GM21717 (cell line): ENCODE results near the gene ISYNA1.

Experiments used
- ATAC-seq: cut with Tn5 transposase; IDR thresholded peaks from one replicate; pipeline ENCODE4 v1.9.1; 2021; ENCODE audit warnings: mild to moderate bottlenecking, moderate library complexity; ENCODE audit not compliant: unreplicated experiment

The ISYNA1 gene

DNA sequence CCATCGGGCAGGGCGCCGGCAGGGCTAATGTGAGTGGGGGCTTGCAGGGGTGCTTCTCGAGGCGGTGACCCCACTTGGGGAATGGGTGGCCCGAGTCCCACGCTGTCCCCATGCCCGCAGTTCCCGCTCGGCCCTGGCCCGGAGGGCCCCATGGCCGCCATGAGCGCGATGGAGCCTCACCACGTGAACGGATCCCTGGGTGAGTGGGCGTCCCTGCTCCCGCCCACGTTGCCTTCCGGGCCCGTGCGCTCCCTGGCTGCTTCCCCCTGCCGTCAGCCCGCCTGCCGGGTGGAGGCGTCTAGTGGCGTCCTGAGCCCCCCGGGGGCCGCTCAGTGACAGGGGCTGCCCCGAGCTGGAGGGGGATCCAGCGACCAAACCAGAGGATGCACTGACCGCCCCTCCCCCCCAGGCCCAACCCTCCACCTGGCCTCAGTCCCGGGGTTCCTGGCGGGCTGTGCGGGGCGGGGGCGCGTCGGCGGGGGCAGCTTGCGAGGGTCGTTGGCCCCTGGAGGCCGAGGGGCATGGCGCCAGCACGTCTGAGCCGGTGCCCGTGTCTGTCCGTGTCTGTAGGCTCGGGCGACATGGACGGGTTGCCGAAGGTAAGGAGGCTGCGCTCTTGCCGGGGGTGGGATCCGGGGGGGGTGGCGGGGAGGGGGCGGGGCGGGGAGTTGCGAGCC lies 4.8 kb downstream of the ISYNA1 start:
- ATAC-seq, result no peak

DNA sequence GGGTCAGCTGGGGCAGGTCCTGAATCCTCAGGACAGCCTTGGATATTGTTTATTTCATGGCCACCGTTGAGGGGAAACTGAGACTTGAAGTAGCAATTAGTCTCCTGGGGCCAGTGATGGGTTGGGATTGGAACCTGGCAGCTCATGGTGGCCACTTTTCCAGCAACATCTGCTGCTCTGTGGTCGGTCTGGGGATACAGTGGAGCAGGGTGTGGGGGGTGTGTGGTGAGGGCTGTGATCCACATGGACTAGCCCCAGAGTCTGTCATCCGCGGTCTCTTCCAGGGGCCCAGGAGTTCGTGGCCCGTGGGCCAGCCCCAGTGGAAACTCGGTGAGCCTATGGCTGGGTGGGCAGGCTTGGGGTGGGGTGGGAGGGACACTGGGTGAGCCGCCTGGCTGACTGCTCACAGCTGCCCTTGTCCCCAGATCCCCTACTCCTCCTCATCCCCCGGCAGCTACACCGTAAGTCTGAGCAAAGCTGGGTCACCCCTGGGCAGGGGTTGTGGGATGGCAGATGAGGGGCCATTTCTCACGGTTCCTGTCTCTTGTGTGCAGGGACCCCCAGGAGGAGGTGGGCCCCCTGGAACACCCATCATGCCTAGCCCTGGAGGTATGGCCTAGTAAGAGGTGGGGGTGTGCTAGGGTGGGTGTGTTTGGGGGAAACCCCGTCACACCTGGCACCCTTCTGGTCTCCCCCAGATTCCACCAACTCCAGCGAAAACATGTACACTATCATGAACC lies 5.5 kb downstream of the ISYNA1 start:
- no peak for ATAC-seq

DNA sequence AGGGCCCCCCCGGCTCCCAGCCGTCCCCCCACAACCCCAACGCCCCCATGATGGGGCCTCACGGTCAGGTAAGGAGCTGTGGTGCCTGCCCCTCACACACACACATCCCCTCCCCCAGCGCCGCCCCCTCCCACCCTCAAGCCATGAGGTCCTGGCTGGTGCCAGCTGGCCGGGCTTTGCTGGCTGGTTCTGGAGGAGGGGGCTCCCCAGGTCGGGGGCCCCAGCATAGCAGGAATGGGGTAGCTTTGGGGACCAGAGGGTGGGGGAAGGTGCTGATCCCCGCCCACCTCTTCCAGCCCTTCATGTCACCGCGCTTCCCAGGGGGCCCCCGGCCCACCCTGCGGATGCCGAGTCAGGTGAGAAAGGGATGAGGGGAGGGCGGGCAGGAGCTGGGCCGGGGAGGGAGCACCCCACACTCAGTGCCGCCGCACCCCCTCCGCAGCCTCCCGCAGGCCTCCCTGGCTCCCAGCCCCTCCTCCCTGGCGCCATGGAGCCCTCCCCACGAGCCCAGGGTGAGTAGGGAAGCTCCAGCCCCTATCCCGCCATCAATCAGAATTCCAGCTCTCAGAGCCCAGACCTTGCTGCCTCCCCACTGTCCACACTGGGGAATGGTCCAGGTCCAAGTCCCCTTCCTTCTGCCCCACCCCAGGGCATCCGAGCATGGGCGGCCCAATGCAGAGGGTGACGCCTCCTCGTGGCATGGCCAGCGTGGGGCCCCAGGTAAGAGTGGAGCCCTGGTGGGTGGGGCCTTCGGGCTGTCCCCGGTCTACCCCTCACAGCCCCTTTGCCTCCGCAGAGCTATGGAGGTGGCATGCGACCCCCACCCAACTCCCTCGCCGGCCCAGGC lies 6.4 kb downstream of the ISYNA1 start:
- ATAC-seq, result no peak

DNA sequence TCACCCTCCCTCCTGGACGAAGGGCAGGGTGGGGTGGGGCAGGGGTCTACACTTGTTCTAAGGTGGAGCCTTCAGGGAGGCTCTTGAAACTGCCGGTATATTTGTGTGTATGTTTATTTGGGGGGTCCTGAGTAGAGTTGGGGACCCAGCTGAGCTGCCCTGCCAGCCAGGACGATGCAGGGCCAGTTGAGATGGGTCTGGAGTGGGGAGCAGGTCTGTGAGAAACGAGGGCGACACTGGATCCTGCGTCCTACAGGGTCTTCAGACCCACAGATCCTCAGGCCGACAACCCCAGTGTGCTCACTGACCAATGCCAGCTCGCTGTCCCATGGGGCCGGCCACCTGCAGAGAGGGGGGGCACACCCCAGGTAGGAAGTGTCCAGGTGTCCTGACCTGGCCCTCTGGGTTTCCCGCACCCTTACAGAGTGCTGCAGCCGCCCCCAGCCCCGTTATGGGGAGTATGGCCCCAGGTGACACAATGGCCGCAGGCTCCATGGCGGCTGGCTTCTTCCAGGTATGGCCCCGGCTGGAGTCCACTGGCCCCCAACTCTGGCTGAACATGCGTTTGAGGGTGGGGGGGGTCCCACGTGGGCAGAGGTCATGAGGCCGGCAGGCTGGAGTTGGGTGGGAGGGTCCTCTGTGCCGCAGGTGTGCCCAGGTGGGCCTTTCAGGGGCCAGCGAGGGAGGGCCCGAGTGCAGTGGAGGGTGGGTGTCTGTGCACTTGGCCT lies 7.4 kb downstream of the ISYNA1 start:
- no peak for ATAC-seq

DNA sequence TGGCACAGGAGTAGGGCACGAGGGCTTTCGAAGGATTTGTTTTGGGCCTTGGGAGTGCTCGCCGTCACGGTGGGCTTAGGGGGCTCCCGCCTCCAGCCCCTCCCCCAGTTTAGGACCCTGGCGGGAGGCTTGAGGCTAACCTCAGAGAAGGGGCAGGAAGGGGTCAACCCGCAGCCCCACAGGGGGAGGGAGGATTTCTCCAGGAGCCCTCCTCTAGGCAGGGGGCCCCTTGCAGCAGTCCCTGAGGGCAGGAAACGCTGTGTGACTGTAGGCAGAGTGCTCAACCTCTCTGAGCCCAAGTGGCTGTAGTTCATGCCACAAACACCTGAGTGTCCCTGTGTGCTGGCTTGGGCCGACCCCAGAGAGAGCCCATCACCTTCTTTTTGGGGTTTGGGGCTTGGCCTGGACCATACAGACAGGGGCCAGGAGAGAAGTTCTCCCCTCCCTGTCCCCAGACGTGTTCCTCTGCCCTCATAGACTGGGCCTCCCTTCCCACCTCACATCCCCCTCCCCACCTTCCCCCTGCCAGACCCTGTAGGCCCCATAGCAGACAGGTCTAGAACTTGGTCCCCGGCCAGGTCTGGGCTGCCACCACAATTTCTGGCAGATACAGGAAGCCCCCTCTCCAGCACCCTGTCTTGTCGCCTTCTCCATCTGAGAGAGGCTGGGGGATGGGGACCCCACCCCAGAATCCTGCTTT lies 8.1 kb downstream of the ISYNA1 start:
- no peak for ATAC-seq

DNA sequence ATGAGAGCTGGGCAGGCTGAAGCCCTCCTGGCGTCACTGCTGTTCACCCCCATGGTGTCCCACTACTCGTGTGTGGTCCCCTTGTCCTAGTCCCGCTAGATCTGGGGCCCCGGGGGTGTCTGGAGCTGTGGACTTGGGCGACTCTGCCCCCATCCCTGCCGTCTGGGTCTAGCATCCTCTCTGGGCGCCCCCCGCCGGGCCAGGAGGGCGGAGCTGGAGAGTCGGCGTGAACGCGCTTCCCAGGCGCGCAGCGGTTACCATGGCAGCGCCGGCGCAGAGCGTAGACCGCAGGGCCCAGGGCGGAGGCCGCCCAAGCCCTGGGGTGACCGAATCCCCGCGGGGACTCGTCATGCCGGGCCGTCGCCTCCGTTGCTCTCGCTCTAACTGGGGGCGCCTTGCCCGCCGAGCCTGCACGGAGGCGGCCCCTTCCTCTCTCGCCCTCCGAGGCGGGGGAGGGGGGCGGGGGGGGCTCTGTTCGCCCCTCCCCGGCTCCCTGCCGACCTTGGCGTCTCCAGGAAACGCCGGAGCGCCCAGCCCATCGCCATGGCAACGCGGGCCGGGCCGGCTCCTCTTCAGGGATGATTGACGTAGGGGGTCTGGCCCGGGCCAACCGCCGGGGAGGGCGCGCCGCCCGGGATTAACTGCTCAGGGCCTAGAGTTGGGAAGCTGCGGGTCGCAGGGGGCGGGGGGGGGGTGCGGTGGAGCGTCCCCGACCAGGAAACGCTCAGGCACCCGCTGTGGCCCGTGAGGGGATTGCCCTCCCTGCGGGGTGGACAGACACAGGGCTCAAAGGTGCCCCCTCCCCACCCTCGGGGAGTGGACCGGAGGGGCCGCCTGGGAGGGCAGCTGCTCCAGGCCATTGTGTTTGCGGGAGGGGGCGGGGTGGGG lies 8.9 kb downstream of the ISYNA1 start:
- peak; percentile 39 for ATAC-seq

DNA sequence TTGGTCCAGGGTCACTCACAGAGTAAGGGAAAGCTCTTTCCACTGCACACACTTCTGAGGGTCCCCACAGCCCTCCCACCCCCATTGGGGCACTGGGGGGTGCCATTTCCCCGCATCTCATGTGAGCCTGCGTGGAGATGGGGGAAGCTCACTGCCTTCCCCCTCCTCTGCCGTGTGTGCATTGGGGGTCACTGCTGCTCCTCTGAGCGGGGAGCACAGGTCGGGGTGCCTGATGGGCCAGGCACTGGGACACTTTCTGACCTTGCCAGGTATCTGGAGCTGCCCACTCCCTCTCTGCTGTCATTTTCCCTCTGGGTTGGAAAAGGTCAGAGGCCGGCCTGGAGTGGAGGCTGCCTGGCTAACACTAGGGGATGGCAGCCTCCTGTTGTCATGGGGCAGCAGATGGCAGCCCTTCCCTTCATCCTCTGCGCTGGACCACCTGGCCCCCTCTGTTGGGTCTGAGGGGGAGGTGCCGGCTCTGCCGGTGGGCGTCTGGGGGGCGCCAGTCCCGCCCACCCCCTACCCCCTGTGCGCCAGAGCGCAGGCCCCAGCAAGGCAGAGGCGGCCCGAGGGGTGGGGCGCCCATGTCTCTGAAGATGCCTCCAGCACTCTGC lies 9.7 kb downstream of the ISYNA1 start:
- no peak for ATAC-seq

DNA sequence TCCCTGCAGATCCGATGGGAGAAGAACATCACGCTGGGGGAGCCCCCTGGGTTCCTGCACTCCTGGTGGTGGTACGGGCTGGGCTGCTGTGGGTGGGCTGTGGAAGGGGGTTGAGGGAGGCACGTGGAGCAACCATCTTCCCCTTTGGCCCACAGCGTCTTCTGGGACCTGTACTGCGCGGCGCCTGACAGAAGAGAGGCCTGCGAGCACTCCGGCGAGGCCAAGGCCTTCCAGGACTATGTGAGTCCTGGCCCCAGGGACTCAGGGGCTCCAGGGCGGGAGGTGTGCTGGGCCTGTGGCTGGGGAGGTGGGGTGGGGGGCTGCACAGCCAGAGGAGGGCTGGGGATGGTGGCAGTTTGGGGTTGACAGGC lies 10.2 kb downstream of the ISYNA1 start:
- no peak for ATAC-seq

DNA sequence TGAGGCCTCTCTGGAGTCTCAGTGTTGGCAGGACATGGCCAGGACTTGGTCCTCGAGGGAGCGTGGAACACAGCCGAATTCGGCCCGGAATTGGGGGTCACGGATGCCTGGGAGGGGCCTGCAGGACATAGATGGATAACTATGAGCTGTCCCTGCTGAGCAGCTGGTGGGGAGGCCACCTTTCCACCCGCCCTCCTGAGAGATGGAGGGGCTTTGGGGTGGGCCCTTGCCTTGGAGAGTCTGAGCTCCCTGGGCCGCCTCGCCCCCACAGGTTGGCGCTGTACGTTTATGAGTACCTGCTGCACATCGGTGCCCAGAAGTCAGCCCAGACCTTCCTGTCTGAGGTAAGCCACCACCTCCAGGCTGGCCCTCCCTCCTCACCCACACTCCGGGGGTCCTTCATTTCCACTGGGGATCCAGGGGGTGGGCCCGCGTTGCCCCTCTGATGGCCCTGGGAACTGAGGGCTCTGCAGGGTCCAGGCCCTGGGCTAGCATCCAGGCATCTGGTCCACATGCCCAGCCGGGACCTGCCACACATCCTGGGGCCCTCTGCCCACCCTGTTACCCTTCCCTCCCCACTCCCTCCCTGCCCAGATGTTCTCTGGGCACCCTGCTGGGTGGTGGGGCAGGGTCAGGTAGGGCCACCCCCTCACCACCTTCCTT lies 10.7 kb downstream of the ISYNA1 start:
- no peak for ATAC-seq

DNA sequence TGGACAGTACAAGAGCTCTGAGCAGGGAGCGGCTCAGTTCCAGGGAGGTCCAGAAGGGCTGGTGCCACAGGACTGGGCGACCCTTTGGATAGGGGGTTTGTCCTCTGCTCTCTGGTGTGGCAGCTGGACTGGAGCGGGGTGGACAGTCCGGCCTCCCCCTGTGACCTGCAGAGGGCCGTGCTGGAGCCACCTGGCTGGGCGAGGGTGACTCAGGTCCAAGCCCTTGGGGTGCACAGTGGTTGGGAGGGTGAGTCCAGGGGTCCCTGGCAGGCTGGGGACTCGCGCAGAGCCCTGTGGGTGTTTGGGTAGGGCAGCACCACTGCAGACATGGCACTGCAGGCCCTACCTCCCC lies 11.5 kb downstream of the ISYNA1 start:
- no peak for ATAC-seq

DNA sequence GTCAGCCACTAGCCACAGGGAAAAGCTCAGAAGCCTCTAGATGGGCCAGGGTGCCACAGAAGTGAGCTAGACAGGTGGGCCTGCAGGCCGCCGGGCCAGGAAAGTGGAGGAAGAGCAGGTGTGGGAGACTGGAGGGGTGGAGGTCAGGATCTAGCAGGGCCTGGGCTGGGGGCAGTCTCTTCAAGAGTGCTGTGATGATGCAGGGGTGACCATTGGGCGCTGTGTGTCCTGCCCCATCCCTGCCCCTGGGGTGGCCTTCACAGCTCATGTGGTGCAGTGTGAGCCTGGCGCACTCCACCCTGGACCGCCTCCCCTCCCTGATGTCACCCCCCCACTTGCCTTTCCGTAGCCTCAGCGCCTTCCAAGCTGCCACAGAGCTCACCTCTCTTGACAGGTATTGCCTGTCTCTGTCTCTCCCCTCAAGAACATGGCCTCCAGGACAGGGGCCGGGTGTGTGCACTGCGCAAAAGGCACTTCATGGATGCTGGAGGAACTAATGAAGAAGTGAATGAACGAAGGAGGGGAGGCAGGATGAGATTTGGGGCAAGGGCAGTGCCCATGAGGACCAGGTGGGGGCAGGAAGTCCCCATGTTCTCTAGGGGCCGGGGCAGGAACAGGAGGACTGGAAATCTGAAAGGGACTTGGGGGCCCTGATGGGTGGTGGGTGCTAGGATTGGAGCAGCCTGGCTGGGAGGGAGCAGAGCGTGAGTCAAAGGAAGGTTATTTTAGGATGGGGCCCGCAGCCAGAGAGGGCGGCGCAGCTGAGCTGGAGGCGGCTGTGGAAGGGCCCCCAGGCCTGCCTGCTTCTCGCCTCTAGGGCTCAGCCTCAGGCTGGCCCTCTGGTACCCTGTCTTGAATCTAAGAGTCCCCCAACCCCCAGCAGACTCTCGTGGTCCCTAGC lies 12.2 kb downstream of the ISYNA1 start:
- no peak for ATAC-seq

DNA sequence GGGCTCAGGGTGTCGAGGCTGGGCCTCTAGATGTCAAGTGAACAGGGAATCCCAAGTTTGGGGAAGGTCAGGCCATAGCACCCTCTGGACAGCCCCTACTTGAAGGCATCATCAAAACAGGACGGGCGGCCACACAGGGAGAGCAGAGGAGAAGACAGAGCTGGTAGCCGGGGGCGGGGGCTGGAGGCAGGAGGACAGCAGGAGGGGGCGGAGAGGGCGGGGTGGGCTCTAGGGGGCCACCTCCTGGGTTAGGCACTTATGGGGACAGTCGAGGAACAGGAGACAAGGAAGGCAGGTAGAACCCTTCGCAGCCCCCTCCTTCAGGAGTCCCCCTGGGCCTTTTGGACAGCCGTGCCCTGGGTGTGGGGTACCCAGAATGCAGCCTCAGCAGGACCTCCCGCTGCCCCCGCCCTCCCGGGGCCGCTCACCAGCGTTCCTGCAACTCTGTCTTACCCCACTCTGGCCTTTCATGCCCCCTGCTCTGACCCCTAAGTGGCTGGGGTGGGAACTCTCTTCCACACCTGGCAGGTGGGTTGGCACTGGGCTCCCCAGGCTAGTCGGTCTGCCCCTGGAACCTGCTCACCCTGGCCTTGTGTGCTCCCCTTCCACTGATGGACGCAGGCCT lies 12.9 kb downstream of the ISYNA1 start:
- no peak for ATAC-seq

DNA sequence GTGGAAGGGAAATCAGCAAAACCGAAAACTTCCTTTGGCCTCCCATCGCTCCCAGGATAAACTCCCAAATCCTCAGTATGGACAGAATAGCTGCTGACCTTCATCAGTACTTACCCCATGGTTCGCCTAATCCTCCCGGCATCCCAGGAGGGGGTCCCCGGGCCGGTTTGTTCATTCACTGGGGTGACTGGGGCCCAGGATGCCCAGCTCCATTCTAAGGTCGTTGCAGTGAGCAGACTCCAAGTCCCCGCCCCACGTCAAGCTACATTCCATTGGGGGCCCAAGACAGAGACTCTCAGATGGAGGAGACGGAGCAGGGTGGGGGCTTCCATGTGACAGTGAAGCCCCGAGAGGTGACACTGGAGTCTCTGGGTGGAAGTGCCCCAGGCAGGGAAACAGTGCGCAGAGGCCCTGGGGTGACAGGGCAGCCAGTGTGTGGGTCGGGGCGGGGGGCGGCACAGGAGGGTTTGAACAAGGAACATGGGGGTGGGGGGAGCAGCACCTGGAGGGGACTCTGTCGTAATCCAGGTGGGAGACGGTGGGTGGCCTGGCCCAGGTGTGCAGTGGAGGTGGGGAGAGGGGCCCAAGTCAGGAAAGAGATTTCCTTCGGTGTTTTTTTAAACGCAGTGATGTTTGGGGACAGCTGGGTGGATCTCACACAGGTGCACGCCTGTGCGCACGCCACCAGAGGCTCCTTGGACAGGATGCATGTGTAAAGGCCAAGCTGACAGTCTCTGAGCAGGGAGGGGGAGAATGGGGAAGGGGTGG lies 13.6 kb downstream of the ISYNA1 start:
- ATAC-seq, result no peak

DNA sequence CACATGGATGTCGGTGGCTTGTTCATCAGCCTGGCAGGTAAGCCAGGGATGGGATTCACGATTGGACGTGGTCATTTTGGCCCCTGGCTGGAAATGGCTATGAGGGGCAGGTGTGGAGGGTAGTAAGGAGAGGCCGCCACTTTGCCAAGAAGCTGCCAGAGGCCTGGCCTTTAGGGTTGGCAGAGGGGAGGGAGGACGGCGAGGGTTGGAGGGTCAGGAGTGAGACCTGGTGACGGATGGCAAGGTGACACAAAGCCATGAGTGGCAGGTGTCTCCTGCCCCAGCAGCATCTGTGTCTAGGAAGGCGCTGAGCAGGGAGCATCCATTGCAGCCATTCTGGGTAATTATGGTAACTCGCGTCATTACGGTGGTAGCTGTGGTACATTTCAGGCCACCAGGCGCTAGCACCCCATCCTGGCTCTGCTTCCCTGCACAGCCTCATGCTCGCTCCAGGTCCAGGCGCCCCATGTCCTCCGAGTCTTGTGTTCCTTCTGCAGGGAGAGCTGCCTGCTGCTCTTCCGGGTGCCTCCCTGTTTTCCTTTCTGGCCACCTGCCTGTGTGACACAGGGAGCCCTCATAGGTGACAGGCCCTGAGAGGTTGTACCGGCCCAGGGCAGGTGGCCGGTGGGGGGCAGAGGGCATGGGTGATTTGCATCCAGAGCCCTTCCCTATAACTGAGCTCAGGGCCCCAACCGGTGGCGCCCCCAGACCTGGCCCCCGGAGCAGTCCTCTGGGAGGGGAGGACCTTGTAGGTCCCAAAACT lies 14.5 kb downstream of the ISYNA1 start:
- ATAC-seq, result no peak

DNA sequence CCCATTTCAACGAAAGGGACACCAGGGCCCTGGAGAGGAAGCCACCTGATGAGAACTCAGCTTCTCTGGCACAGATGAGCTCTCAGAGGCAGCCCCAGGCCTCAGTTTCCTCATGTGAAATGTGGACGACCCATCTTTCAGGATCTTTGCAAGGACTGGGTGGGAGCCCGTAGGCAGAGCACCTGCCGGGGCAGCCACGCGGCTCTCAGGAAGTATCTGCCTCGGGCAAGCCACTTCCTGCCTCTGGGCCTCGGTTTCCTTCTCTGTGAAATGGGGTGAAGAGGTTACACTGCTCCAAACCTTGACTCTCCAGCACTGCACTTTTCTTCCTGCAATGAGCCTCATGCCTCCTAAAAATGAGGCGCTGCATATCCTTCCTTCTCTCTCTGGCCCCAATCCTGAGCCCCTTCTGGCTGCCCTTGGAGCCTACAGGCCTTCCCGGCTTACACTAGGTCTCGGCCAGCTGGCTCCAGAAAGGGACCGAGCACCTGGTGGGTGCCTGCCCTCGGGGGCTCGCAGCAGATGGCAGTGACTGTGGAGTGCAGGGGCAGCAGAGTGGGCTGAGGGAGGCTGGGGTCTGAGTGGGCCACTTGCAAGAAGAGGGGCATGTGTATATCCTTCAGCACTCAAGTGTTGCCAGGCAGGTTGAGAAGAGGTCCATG lies 15.3 kb downstream of the ISYNA1 start:
- no peak for ATAC-seq
